NCI-H446 (cell line): ENCODE data around the gene HOXA3.

ENCODE experiments used
- DNase-seq, 2 experiments: peaks; one replicate each; lab custom pipeline; 2025; lab: John Stamatoyannopoulos, UW

The HOXA3 gene

DNA sequence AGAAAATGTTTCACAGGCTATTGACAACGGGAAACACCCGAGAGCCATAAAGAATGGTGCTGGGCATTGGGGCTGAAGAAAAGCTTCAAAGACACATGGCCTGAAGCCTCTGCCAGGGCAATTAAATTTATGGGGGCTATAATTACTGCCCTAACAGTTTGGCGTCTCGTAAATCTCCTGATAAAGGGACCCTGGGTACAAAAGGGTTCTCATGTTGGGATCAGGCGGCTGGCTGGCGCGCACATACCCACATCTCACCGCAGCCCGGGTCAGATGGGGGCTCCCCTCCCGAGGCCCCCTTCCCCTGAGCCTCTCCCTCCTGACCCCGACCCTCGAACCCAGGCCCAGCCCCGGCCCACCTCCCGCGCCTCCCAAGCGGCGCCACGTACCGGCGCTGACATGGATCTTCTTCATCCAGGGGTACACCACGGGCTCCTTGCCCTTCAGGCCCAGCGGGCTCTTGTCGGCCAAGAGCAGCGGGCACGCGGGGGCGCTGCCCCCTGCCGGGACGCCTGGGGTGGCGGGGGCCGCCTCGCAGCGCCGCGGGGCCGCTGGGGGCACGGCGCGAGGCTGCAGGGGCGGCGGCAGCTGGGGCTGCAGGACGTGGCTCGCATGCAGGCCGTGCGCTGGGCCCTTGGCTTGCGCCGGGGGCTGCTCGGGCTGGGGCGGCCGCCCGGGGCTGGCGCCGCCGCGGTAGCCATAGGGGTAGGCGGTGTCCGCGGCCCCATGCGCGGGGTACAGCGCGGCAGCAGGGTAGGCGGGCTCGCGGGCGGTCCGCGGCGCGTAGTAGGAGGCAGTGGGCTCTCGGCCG, 22.4 kb downstream of the HOXA3 start:
- no peak for DNase-seq

GRCh38 chr7:27128776-27129728, 23.3 kb downstream of the HOXA3 start:
- DNase-seq = no peak

DNA sequence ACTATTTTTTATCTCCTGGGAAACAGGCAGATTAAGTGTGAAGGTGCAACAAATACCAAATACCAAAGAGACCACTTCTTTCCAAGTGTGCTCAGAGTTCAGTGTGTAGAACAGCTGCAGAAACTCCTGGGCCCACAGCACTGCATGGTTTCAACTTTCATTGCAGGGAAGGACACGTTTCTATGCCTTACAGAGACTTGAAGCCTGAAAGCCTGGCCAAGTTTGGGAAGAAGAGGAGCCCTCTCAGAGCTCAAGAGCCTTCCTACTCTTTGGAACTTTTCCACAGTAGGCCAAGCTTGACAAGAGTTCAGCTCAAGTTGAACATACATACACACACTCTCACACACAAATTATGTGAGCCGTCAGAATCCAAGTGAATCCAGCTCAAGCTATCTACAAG, 24.3 kb downstream of the HOXA3 start:
- DNase-seq = no peak

DNA sequence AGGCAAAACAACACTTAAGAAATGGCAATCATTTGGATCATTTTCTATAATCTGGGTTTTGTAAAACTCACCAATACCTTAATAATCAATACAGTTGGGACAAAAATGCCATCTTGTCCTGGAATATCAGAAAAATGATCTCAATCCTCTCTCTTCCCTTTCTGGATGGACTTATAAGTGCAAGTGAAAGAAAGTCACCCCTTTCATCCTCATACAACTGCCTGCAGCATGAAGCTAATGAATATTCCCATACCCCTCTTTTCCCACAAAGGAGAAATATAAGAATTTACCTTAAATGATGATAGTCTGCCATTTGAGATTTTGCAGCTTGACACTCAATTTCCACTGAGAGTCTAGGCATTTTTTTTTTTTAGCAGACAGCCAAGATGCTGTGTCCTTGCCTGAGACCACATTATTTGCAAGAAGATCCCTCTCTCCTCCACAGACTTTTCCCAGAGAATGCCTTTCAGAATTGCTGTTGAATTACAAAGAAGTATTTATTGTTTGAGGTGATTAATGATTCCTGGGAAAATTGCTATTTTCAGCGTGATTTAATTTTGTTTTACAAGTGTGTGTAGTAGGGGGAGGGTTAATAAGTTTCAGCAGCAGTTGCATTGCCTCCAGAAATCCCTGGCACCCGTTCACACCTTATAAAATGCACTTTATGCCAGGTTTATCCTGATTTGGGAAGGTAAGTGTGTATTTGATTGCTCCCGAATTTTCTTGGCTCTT, 25.6 kb downstream of the HOXA3 start:
- no peak for DNase-seq

- no peak for DNase-seq
Measured at GRCh38 chr7:27125986-27126394, 26.4 kb downstream of the HOXA3 start.

- DNase-seq = no peak
Measured at GRCh38 chr7:27124902-27125689, 27.3 kb downstream of the HOXA3 start.

- DNase-seq = no peak
Measured at GRCh38 chr7:27124096-27124901, 28.1 kb downstream of the HOXA3 start.

GRCh38 chr7:27123477-27124053, 28.8 kb downstream of the HOXA3 start:
- no peak for DNase-seq

GRCh38 chr7:27123007-27123476, 29.3 kb downstream of the HOXA3 start:
- no peak for DNase-seq

DNA sequence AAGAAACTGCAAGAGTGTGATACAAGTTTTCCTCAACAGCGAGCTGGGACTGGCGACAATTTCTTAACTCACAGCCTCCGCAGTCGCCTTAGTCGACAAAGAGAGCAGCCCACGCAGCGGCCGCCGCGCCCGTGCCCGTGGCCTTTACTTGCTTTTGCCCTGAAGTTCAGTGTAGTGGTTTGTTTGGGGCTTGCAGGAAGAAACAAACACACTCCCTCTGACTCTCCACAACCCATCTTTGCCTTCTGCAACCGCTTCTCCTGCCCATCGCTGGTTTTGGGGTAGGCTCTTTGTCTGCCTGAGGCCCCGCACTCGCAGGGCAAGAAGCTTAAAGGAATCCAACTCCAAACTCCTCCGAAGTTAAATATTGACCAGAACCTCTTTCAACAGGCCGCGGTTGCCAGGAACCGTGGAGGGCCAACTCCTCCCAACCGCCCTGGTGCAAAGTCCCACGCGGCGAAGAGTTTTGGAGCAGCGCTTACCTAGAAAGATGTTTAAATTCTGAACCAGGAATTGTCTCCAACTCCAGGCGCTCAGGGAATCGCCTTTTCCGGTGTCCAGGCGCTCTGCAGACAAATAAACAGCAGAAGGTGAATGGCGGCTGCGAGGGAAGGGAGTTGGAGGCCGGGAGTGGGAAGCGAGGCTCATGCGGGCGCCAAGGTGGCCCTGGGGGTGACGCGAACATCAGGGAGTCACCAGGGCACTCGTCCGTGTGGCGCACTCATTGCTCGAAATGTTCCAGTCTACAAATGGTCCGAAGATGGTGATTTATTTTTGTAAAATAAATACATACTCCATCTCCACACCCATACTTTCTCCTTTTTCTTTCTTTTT, 30.1 kb downstream of the HOXA3 start:
- no peak for DNase-seq

- no peak for DNase-seq
Measured at GRCh38 chr7:27121684-27122076, 30.7 kb downstream of the HOXA3 start.

- DNase-seq = no peak
Measured at GRCh38 chr7:27119412-27119911, 32.9 kb downstream of the HOXA3 start.

GRCh38 chr7:27118580-27118979, 33.8 kb downstream of the HOXA3 start:
- DNase-seq = no peak

DNA sequence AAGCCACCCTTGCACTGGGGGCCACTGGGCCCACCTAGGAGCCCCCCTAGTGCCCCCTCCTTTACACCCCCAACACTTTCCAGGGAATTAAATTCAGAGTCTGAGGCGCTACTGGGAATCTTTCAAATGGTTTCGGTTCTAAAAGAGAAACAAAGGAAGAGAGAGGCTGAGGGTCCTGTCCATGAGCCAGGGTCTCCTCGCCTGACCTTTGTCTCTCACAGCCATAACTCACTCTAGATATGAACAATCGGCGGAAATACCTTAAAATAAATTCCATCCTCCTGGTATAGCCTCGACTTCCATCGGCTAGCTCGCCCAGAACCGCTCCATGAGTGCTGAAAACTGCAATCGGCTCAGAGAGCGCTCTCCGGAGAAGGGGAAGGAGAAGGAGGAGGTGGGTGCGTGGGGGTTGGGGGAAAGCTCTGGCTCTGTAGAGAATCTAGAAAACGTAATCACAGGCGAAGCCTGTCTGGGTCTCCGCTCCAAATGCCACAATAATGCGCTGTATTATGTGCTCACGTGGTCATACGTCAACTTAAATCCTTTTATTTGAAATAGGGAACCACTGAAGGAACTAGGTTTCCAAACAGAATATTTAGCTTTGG, 34.4 kb downstream of the HOXA3 start:
- DNase-seq = no peak

DNA sequence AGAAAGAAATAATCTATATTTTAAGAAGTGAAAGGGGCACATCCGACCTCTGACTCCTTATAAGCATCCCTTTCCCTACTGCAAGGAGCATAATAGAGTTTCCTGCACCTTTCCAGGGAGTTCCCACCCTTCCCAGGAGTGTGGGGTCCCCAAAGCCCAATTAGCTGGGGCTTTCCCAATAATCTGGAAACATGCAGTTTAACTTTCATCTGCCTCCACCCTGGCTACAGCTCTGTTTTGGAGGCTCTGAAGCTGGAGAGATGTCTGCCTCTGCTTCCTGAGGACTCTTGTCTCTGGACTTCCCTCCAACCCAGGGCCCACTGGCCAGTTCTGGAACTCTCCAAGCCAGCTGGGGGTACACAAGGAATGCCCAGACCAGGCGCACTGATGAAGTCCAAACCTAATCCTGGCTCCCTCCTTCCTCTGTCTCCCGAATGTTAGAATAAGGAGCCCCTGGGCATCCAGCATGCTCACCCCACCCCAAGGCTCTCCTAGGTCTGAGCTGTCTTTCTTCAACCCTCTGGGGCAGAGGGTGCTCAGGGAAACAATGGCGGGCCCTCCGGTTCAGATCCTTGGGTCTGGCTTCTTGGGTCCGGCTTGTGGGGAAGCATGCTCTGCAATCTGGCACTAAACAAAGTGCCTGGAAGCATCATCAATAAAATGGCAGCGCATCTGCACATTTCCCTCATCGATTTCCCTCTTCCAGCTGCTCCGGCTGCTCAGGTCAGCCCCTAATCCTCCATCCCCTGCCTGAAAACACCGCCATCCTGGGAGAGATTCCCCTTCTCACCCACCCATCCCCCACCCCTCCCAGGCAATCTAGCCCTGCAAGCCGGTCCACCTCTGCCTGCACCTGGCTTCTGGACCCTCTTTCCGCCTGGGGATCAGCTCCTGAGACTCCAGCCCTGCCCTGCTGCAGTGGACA, 35.2 kb downstream of the HOXA3 start:
- DNase-seq = no peak

DNA sequence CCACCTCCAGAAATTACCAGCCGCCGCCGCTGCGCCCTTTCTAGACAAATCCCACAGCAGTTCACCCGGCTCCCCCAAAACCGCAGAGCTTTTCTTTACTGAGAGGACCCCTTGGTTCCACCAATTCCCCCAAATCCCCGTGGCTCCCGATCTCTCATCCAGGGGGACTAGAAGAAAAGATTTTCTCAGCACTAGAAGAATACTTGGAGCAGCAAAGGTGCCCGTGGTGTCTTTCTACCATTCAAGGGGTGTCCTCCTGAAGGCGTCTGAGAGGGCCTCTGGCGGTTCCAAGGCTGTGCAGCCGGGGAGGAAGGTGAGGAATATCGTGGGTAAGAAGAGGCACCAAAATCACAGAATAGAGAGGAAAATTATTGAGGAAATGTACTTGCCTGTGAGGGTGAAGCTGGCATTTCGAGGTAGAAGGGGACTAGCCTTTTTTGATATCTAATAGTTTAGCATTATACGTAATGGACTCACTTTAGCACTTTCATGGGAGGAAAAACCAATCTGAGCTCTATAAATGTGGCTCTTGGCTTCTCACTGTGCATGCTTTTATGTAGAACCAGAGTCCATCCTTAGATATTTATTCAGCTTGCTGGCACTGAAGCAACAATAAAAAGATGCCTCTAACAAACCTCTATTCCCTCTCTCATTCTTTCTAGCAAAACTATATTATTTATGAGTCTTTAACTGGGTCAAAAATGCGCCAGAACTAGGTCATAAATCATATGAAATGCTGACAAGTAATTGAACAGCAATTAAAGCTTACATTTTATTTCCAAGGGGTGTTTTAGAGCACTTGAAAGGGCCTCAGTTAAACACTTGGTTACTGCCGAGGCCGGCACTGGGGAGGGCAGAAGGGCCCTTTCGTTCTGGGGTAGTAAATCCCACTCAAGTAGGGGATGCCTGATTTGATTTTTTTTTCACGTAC, 36.1 kb downstream of the HOXA3 start:
- no peak for DNase-seq
